ENCODE data around the gene NME7. TPM values are rescaled to one million over a fixed set of nuclear protein-coding genes. Genes with fewer than 3 reads are reported as not detected.

The NME7 gene
- total RNA-seq, 1 experiment from 2014 or later = 30.3 TPM

- ATAC-seq = no peak
- intact Hi-C loops (cut with micrococcal nuclease; ENCODE audit: unreplicated experiment) = no loop called here
Measured at GRCh38 chr1:169217636-169218035, 150.0 kb downstream of the NME7 start.

DNA sequence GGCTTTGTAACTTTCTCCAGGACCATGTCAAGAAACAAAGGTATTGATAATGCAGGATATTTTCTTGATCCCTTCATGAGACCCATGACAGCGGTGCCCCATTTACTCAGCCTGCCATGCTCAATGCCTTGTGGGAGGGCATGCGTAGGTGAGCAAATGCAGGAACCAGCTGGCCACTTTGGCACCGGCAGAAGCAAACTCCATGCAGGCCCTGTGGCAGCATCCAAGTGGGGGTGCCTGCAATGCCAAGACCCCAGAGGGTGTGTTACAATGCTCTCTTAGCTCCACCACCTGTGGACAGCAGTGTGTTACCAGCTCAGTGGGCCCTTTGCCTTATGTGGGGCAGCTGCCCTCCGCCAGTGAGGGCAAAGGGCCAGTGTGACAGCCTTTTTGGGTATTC, 153.0 kb downstream of the NME7 start:
- CTCF ChIA-PET = no interaction called here
- POLR2A ChIA-PET = no interaction called here
- Histone ChIP-seq H3K4me3 (ENCODE audit: low read depth in 2 of 2, low read length in 2 of 2) (no peak overlapping the region), H3K36me3 (ENCODE audit: control insufficient read depth, insufficient read depth, low read length) (no peaks in the 10 kb centered on the region; the same call in 1 of the 2 replicates), H3K27ac (ENCODE audit: low read length) (no peak overlapping the region), H3K27me3 (ENCODE audit: control insufficient read depth, insufficient read depth, low read length) (no peaks in the 10 kb centered on the region), H3K9me3 (ENCODE audit: control insufficient read depth, insufficient read depth, low read depth, low read length) (no peaks in the 10 kb centered on the region), H3K4me1 (ENCODE audit: control insufficient read depth, insufficient read depth, low read length) (no peaks in the 10 kb centered on the region)
- no peak for DNase-seq (ENCODE audit: low read depth, low spot score)
- in situ Hi-C loops (cut with HindIII; ENCODE audit: low pct_unique_long_range_greater_than_20kb, low sequenced_read_pairs) = no loop called here
- ATAC-seq = no peak
- intact Hi-C loops (cut with micrococcal nuclease; ENCODE audit: unreplicated experiment) = no loop called here
- BruUV-seq (replicated peaks) = no TSS peak
- TF ChIP-seq, protein P1, sequence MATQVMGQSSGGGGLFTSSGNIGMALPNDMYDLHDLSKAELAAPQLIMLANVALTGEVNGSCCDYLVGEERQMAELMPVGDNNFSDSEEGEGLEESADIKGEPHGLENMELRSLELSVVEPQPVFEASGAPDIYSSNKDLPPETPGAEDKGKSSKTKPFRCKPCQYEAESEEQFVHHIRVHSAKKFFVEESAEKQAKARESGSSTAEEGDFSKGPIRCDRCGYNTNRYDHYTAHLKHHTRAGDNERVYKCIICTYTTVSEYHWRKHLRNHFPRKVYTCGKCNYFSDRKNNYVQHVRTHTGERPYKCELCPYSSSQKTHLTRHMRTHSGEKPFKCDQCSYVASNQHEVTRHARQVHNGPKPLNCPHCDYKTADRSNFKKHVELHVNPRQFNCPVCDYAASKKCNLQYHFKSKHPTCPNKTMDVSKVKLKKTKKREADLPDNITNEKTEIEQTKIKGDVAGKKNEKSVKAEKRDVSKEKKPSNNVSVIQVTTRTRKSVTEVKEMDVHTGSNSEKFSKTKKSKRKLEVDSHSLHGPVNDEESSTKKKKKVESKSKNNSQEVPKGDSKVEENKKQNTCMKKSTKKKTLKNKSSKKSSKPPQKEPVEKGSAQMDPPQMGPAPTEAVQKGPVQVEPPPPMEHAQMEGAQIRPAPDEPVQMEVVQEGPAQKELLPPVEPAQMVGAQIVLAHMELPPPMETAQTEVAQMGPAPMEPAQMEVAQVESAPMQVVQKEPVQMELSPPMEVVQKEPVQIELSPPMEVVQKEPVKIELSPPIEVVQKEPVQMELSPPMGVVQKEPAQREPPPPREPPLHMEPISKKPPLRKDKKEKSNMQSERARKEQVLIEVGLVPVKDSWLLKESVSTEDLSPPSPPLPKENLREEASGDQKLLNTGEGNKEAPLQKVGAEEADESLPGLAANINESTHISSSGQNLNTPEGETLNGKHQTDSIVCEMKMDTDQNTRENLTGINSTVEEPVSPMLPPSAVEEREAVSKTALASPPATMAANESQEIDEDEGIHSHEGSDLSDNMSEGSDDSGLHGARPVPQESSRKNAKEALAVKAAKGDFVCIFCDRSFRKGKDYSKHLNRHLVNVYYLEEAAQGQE (IDR thresholded peaks at IDR 0.05; ENCODE audit: insufficient read depth in 1 of 2, low read depth in 2 of 2, low read length in 1 of 2) = no peak
- no peak for TF ChIP-seq POLR2AphosphoS5 (IDR thresholded peaks at IDR 0.05; ENCODE audit: low read depth, low read length)
- no peak for TF ChIP-seq TCF7L2 (IDR thresholded peaks at IDR 0.05; ENCODE audit: low read depth, low read length)
- TF ChIP-seq, protein P2, sequence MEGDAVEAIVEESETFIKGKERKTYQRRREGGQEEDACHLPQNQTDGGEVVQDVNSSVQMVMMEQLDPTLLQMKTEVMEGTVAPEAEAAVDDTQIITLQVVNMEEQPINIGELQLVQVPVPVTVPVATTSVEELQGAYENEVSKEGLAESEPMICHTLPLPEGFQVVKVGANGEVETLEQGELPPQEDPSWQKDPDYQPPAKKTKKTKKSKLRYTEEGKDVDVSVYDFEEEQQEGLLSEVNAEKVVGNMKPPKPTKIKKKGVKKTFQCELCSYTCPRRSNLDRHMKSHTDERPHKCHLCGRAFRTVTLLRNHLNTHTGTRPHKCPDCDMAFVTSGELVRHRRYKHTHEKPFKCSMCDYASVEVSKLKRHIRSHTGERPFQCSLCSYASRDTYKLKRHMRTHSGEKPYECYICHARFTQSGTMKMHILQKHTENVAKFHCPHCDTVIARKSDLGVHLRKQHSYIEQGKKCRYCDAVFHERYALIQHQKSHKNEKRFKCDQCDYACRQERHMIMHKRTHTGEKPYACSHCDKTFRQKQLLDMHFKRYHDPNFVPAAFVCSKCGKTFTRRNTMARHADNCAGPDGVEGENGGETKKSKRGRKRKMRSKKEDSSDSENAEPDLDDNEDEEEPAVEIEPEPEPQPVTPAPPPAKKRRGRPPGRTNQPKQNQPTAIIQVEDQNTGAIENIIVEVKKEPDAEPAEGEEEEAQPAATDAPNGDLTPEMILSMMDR (IDR thresholded peaks at IDR 0.05) = no peak
- TF ChIP-seq SIN3A (IDR thresholded peaks at IDR 0.05; ENCODE audit: borderline replicate concordance, insufficient read depth, low read depth, low read length) = no peak

More at GRCh38 chr1:169217636-169218035, 150.0 kb downstream of the NME7 start:
- in situ Hi-C loops (cut with HindIII; ENCODE audit: low pct_unique_long_range_greater_than_20kb, low sequenced_read_pairs) = no loop called here
- no peak for DNase-seq (ENCODE audit: low read depth, low spot score)
- H3K36me3 ChIP-seq (ENCODE audit: control insufficient read depth, insufficient read depth, low read length) = no peaks in the 10 kb centered on the region; the same call in 1 of the 2 replicates
- no TSS peak for BruUV-seq (replicated peaks)
- H3K9me3 ChIP-seq (ENCODE audit: control insufficient read depth, insufficient read depth, low read depth, low read length) = no peaks in the 10 kb centered on the region
- ChIA-PET POLR2A (no interaction called here), CTCF (no interaction called here)
- TF ChIP-seq, protein P2 (IDR thresholded peaks at IDR 0.05) = no peak
- H3K27ac ChIP-seq (ENCODE audit: low read length) = no peak overlapping the region
- no peaks in the 10 kb centered on the region for H3K4me1 ChIP-seq (ENCODE audit: control insufficient read depth, insufficient read depth, low read length)
- no peaks in the 10 kb centered on the region for H3K27me3 ChIP-seq (ENCODE audit: control insufficient read depth, insufficient read depth, low read length)
- no peak overlapping the region for H3K4me3 ChIP-seq (ENCODE audit: low read depth in 2 of 2, low read length in 2 of 2)

DNA sequence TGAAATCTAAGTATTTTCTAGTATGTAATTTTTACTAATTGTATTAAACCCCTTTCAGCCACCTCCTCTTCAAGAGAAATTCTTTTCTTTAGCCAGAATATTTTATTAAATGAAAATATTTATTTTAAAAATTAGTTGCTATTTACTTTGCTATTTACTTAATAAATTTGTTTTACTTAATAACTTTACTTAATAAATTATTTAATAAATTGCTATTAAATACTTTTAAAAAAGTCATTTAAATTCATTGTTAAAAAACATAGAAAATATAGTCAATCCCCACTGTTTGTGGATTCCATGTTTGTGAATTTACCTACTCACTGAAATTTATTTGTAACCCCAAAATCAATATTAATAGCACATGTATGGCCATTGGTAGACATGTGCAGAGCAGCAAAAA, 155.5 kb downstream of the NME7 start:
- BruUV-seq (replicated peaks) = no TSS peak
- in situ Hi-C loops (cut with HindIII; ENCODE audit: low pct_unique_long_range_greater_than_20kb, low sequenced_read_pairs) = no loop called here
- Histone ChIP-seq H3K9me3 (ENCODE audit: control insufficient read depth, insufficient read depth, low read depth, low read length) (no peaks in the 10 kb centered on the region), H3K4me3 (ENCODE audit: low read depth in 2 of 2, low read length in 2 of 2) (no peak overlapping the region), H3K27me3 (ENCODE audit: control insufficient read depth, insufficient read depth, low read length) (no peaks in the 10 kb centered on the region), H3K27ac (ENCODE audit: low read length) (no peak overlapping the region), H3K4me1 (ENCODE audit: control insufficient read depth, insufficient read depth, low read length) (no peaks in the 10 kb centered on the region), H3K36me3 (ENCODE audit: control insufficient read depth, insufficient read depth, low read length) (no peaks in the 10 kb centered on the region)
- TF ChIP-seq, protein P1 (IDR thresholded peaks at IDR 0.05; ENCODE audit: insufficient read depth in 1 of 2, low read depth in 2 of 2, low read length in 1 of 2) = no peak
- TF ChIP-seq POLR2AphosphoS5 (IDR thresholded peaks at IDR 0.05; ENCODE audit: low read depth, low read length) (no peak), SIN3A (IDR thresholded peaks at IDR 0.05; ENCODE audit: borderline replicate concordance, insufficient read depth, low read depth, low read length) (no peak), TCF7L2 (IDR thresholded peaks at IDR 0.05; ENCODE audit: low read depth, low read length) (no peak)
- TF ChIP-seq, protein P2 (IDR thresholded peaks at IDR 0.05) = no peak
- ChIA-PET CTCF (no interaction called here), POLR2A (no interaction called here)
- ATAC-seq (no peak), DNase-seq (ENCODE audit: low read depth, low spot score) (no peak)
- intact Hi-C loops (cut with micrococcal nuclease; ENCODE audit: unreplicated experiment) = no loop called here
